Neural cell (in vitro differentiated cells): ENCODE results near the gene TREM1. TPM values are rescaled to one million over a fixed set of nuclear protein-coding genes. Genes with fewer than 3 reads are reported as not detected.

ENCODE experiments used
- H2AFZ ChIP-seq: fragments of 200-600, 300-800 bp; sonication (generic), shearing (Covaris generic); 2 replicates; pipeline ENCODE4 v1.6.0; 2014; ENCODE audit warnings: low read depth, mild to moderate bottlenecking, antibody characterized with exemption, low read length, moderate library complexity
- H3F3A ChIP-seq: fragments of 200-600 bp; shearing (Covaris generic); 2 replicates; pipeline ENCODE4 v1.6.1; 2016; ENCODE audit warnings: mild to moderate bottlenecking, moderate library complexity, mixed read lengths, antibody characterized with exemption, low read length; ENCODE audit not compliant: insufficient read depth, poor library complexity, severe bottlenecking
- H3K27ac ChIP-seq: fragments of 200-600, 300-800 bp; sonication (generic), shearing (Covaris generic); 2 replicates; pipeline ENCODE4 v1.5.1; 2014; ENCODE audit warnings: mild to moderate bottlenecking, low read length, moderate library complexity
- H3K27me3 ChIP-seq: fragments of 300-800, 200-600 bp; sonication (generic), shearing (Covaris generic); 2 replicates; pipeline ENCODE4 v1.6.0; 2014; ENCODE audit warnings: mild to moderate bottlenecking, low read depth, low read length, moderate library complexity; ENCODE audit not compliant: insufficient read depth
- H3K36me3 ChIP-seq: fragments of 300-800, 200-600 bp; sonication (generic), shearing (Covaris generic); 2 replicates; pipeline ENCODE4 v1.5.1; 2014; ENCODE audit warnings: mild to moderate bottlenecking, antibody characterized with exemption, low read length, moderate library complexity; ENCODE audit not compliant: insufficient read depth
- H3K4me2 ChIP-seq: fragments of 300-800, 200-600 bp; sonication (generic), shearing (Covaris generic); 2 replicates; pipeline ENCODE4 v1.6.0; 2014; ENCODE audit warnings: mild to moderate bottlenecking, low read length
- H3K4me3 ChIP-seq: fragments of 300-800, 200-600 bp; sonication (generic), shearing (Covaris generic); 2 replicates; pipeline ENCODE4 v1.5.1; 2014; ENCODE audit warnings: mild to moderate bottlenecking, low read length, moderate library complexity
- H3K79me2 ChIP-seq: fragments of 200-600 bp; shearing (Covaris generic); replicated peaks from 2 replicates; pipeline ENCODE4 v1.6.0; 2014; ENCODE audit warnings: mild to moderate bottlenecking, low read length, moderate library complexity; ENCODE audit not compliant: insufficient read depth
- H3K9ac ChIP-seq: fragments of 300-800, 200-600 bp; sonication (generic), shearing (Covaris generic); 2 replicates; pipeline ENCODE4 v1.6.1; 2016; ENCODE audit warnings: mild to moderate bottlenecking, low read length, mixed read lengths
- H3K9me2 ChIP-seq: fragments of 200-600 bp; shearing (Covaris generic); 2 replicates; pipeline ENCODE4 v1.6.1; 2016; ENCODE audit warnings: mild to moderate bottlenecking, low read length, mixed read lengths; ENCODE audit not compliant: insufficient read depth
- H3K9me3 ChIP-seq: fragments of 200-600, 300-800 bp; sonication (generic), shearing (Covaris generic); 2 replicates; pipeline ENCODE4 v1.6.1; 2016; ENCODE audit warnings: mild to moderate bottlenecking, mixed run types, low read length, moderate library complexity, mixed read lengths
- H4K20me1 ChIP-seq: fragments of 200-600 bp; shearing (Covaris generic); 2 replicates; pipeline ENCODE4 v1.6.1; 2016; ENCODE audit warnings: mild to moderate bottlenecking, mixed run types; ENCODE audit not compliant: insufficient read depth
- CTCF ChIP-seq: fragments of 450-650 bp; IDR thresholded peaks from 2 replicates; pipeline ENCODE4 v1.5.1; 2014; ENCODE audit warnings: antibody characterized with exemption, mild to moderate bottlenecking, moderate library complexity; ENCODE audit not compliant: poor library complexity, severe bottlenecking
- EP300 ChIP-seq: fragments of 450-650 bp; conservative IDR thresholded peaks from 2 replicates; pipeline ENCODE4 v1.6.1; 2014; ENCODE audit warnings: antibody characterized with exemption, mild to moderate bottlenecking, moderate library complexity; ENCODE audit not compliant: poor library complexity, severe bottlenecking
- EZH2 ChIP-seq: fragments of 200-600, 300-800 bp; shearing (Covaris generic), sonication (generic); IDR thresholded peaks from 2 replicates; pipeline ENCODE4 v1.6.1; 2014; ENCODE audit warnings: antibody characterized with exemption, low read length, borderline replicate concordance, mild to moderate bottlenecking; ENCODE audit not compliant: insufficient read depth, poor library complexity, severe bottlenecking
- MXI1 ChIP-seq: fragments of 450-650 bp; conservative IDR thresholded peaks from 2 replicates; pipeline ENCODE4 v1.6.1; 2014; ENCODE audit warnings: antibody characterized with exemption, mild to moderate bottlenecking; ENCODE audit not compliant: poor library complexity, severe bottlenecking
- POLR2AphosphoS5 ChIP-seq: IDR thresholded peaks from 2 replicates; pipeline ENCODE4 v1.6.1; 2012
- RAD21 ChIP-seq: fragments of 450-650 bp; conservative IDR thresholded peaks from 2 replicates; pipeline ENCODE4 v1.6.1; 2014; ENCODE audit warnings: antibody characterized with exemption, mild to moderate bottlenecking, moderate library complexity
- REST ChIP-seq: IDR thresholded peaks from 2 replicates; pipeline ENCODE4 v1.6.1; 2012; ENCODE audit warnings: borderline replicate concordance
- SMC3 ChIP-seq: fragments of 450-650 bp; conservative IDR thresholded peaks from 2 replicates; pipeline ENCODE4 v1.6.1; 2014; ENCODE audit warnings: antibody characterized with exemption, mild to moderate bottlenecking, moderate library complexity; ENCODE audit not compliant: poor library complexity
- TAF1 ChIP-seq: IDR thresholded peaks from 2 replicates; pipeline ENCODE4 v1.6.1; 2012; ENCODE audit warnings: low read depth
- polyA plus RNA-seq: library from polyadenylated mRNA; depleted of rRNA; stranded (reverse); fragments of >200 nt; gene quantifications from 2 replicates; pipeline ENCODE4 v1.2.3, GENCODE V29; 2014
- small RNA-seq, 3 experiments: library from RNA; depleted of rRNA; stranded (forward); fragments of <200 nt; gene quantifications; one replicate each; pipeline ENCODE3, GENCODE V24; 2012

The TREM1 gene
- polyA plus RNA-seq, 1 donor from 2014 or later = not detected

DNA sequence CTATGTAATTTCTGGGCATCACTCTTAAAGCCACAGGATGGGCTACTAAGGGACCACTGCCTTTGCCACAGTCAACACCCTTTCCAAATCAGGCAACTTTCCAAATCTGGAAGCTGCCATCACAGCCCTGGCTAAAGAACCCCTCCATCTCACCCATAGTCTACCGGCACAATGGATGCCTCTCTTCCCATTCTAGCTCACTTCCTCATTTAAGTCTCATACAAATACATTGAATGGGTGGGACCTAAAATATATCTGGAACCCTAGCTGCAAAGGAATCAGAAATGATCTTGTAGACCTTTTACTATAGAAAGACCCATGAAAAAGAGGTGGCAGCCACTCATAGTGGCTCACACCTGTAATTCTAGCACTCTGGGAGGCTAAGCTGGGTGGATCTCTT lies 61.7 kb downstream of the TREM1 start:
- no peaks in the 10 kb centered on the region for H3K79me2 ChIP-seq
- H3K4me3 ChIP-seq = no peak overlapping the region
- no peak overlapping the region for H3K4me2 ChIP-seq
- no peaks in the 10 kb centered on the region for H3F3A ChIP-seq
- TF ChIP-seq EP300 (no peak), SMC3 (no peak), TAF1 (no peak), REST (no peak), POLR2AphosphoS5 (no peak), RAD21 (no peak), MXI1 (no peak), CTCF (no peak), EZH2 (no peak)
- H4K20me1 ChIP-seq = no peaks in the 10 kb centered on the region
- H3K9me2 ChIP-seq = no peaks in the 10 kb centered on the region
- H3K27ac ChIP-seq = no peak overlapping the region
- no peak overlapping the region for H2AFZ ChIP-seq
- no peaks in the 10 kb centered on the region for H3K27me3 ChIP-seq
- H3K9me3 ChIP-seq = peaks cover 6% of the 10 kb centered on the region
- no peaks in the 10 kb centered on the region for H3K36me3 ChIP-seq
- H3K9ac ChIP-seq = no peak overlapping the region

Small RNA genes lying within 50 kb of the gene (small RNA-seq; reads per million reads assigned to genes)
- gene AL391903.2 (0 reads per million in 3 experiments), gene AL391903.3 (0 reads per million in 3 experiments), gene RNA5SP207 (0 to 0.13 (median 0.03) reads per million in 3 experiments), gene RNU6-643P (0 reads per million in 3 experiments)

Other genes with a start within 250 kb of the TREM1 start
- gene UNC5CL, start 247.5 kb downstream of the TREM1 start, polyA plus RNA-seq = 1.0 and 2.6 TPM in 2 replicates
- not detected in 2 replicates for gene TSPO2, start 244.2 kb downstream of the TREM1 start, polyA plus RNA-seq
- not detected in 2 replicates for gene APOBEC2, start 233.5 kb downstream of the TREM1 start, polyA plus RNA-seq
- 38.7 and 41.7 TPM in 2 replicates for gene OARD1, start 214.3 kb downstream of the TREM1 start, polyA plus RNA-seq
- gene NFYA, start 213.7 kb downstream of the TREM1 start, polyA plus RNA-seq = 17.1 and 22.1 TPM in 2 replicates
- not detected in 2 replicates for gene TREML1, start 132.3 kb downstream of the TREM1 start, polyA plus RNA-seq
- gene TREM2, start 123.6 kb downstream of the TREM1 start, polyA plus RNA-seq = not detected in 2 replicates
- not detected in 2 replicates for gene TREML2, start 85.5 kb downstream of the TREM1 start, polyA plus RNA-seq
- gene TREML4, start 58.3 kb downstream of the TREM1 start, polyA plus RNA-seq = not detected in 2 replicates
- not detected in 2 replicates for gene NCR2, start 48.9 kb upstream of the TREM1 start, polyA plus RNA-seq